HG02798 (cell line): Measurements from ENCODE around the gene PTPRU.
"Not testable (repeated sequence)": the region's sequence is repeated elsewhere in the genome, so short reads cannot be mapped to it uniquely, and the experiment has no call there.

Experiments used
- ATAC-seq: cut with Tn5 transposase; IDR thresholded peaks from one replicate; pipeline ENCODE4 v1.9.1; 2021; ENCODE audit warnings: mild to moderate bottlenecking; ENCODE audit not compliant: unreplicated experiment, poor library complexity

Gene PTPRU

DNA sequence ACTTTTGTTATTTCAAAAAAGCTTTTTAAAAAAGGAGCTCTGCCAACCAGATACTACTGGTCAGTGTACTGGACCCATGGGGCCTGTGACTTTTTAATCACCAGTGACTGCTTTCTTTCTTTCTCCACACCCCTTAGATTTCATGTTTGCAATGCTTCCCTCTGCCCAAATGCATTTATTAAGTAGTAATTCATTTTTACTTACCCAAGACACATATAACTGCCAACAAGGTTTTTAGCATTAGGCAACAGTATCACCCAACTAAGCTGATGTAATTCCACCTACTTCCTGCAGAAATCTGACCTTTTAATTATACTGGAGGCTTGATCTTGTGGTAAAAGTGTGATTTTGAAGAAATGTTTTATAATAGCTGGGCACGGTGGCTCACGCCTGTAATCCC lies 18.1 kb upstream of the PTPRU start:
- ATAC-seq, result no peak

GRCh38 chr1:29221296-29221695 lies 15.0 kb upstream of the PTPRU start:
- no peak for ATAC-seq

GRCh38 chr1:29222260-29222659 lies 14.1 kb upstream of the PTPRU start:
- not testable (repeated sequence) for ATAC-seq

DNA sequence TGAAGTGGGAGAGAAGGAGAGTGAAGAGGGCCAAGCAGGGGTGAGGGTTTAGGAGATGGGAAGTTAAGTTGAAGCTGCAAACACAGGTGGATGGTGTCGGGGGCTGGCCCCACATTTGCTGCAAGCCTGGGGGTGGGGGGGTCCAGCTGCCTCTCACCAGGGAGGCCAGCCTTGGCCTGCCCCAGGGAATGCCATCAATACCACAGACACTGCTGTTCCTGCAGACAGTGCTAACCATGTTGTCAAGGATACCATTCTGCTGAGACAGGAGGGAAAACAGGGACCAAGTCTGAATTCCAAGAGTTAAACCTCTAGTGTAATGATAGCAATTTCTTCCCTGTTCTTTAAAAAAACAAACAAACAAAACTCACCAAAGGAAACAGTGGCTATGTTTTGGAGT lies 13.6 kb upstream of the PTPRU start:
- ATAC-seq, result no peak

DNA sequence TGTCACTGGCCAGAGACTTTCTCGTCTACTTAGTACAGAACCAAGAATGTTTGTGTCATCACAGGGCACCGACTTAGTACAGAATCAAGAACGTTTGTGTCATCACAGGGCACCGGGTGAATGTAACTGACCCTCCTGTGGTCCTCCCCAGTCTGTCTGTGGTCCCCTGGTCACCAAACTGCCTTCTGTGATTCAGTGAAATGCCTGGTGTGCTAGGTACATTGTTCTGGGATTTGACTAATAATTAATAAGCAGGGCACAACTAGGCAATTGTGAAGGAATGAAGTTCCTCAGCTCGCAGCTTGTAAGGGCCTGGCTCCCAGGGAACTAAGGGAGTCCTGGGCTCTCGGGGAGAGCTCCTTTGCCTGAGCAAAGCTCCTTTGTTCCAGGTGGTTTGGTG lies 12.8 kb upstream of the PTPRU start:
- no peak for ATAC-seq

GRCh38 chr1:29224356-29224837 lies 11.9 kb upstream of the PTPRU start:
- ATAC-seq, result no peak

DNA sequence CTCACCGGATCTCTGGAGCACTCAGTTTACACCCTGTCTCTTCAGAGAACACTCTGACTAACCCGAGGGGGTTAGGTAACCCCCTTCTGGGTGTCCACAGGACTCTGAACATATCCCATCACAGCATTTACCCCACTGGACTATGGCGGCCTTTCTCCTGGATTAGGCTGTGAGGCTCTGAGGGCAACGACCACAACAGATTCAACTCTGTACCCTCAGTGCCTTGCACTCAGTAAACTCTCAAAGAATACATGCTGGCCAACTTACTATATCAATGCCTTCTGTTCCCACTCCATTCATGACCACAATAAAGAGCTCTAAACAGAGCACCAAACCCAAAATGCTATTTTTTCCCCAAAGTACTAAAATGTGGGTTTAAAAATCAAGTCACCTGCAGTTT lies 11.0 kb upstream of the PTPRU start:
- ATAC-seq, result no peak

DNA sequence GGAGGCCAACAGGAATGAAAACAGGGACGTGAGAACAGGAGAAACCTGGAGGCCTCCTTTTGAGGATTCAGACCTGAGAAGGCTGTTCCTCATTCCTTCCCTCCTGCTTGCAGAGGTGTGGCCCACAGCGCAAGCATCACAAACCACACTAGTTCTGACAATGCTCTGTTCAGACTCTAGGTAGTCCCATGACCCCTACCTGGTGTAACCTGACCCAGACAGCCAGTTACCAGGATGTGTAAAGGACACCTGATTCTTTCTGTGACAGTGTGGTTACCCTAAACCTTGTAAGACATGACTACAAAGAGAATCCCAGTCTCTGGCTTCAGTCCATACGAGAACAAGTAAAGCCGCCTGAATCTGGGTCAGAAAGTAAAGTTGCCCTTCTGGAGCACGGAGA lies 8.8 kb upstream of the PTPRU start:
- ATAC-seq, result no peak

- ATAC-seq, result no peak
Observed at GRCh38 chr1:29230204-29230552, 6.1 kb upstream of the PTPRU start.

DNA sequence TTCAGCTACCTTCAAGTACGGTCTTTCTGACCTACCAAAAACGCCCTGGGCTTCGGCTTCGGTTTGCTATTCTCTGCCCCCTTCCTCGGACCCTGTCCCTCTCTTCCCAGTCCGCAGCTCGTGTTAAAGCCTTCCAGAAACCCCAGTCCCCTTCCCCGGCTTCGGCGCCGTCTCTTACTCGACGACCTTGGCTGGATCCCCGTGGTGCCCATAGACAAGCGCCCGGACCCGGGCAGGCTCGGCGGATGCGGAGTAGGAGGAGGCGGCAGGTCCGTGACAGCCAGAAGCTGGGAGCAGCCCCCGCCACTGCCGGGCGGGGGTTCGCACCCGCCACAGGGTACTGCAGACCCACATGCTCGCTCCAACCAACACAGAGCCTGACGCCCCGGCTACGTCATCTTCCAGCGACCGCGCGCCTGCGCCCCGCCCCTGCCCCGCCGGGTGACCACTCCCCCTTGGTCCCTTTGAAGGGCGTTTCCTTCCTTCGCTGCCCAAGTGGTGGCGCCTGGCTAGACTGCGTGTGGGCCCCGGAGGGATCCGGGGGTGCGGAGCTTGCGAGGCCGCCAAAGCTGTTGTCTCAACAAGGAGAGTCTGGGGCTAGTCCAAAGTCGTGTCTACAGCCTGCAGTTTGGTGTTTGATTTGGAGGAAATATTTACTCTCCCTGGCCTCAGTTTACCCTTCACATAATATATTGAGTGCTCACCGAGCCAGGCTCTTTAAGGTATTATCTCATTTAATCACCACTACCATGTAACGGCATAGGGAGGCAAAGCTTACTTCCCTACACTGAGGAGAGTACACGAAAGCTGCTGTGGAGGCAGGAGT lies 5.6 kb upstream of the PTPRU start, which contains the start of gene MECR:
Gene MECR (minus strand): TSS at position 382 of the 826 bp plus-strand sequence. CDS start 28 bp downstream, at position 354.
- peak; percentile 96 for ATAC-seq

DNA sequence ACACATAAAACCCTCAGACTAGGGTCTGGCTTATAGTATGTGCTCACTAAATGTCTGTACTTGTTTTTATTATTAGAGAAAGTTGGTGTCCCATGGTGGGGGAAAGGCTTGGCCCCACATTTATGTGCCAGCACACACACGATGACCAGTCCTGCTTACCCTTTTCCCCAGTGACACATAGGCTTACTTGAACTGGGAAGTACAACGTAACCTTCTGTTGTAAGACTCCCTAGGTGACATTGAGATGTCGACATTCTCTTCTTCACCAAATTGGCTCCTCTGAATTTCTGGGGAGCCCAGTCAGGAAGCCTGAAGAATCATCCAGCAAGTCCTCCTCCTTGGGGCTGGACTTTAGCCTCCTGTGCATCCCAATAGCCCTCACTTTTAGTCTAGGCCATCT lies 3.9 kb upstream of the PTPRU start:
- ATAC-seq, result no peak

DNA sequence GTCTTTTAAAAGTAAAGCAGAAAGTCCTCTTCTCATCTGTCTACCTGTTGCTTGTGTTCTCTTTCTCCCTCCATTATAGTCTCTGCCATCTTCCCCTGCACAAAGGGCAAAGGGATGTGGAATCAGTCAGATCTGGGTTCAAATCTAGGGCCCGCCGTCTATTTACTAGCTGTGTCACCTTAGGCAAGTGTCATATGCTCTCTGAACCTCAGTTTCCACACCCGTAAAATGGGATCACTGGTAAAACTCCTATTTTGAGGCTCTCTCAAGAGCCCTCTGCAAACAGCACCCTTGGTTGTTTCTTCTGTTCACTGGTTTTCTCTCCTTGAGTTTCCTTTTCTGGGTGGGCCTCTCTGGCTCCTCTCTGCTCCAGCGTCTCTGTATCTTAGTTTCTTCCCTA lies 2.6 kb upstream of the PTPRU start:
- ATAC-seq, result no peak

- ATAC-seq, result no peak
Observed at GRCh38 chr1:29234471-29234870, 1.9 kb upstream of the PTPRU start.

DNA sequence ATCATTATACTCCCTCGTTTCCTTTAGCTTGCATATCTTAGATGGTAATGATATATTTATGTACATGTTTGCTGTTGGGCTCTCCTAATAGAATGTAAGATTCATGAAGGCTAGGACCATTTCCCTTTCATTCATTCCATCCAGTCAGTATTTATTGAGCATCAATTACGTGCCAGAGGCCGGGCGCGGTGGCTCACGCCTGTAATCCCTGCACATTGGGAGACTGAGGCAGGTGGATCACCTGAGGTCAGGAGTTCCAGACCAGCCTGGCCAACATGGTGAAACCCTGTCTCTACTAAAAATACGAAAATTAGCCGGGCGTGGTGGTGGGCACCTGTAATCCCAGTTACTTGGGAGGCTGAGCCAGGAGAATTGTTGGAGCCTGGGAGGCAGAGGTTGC lies 1.4 kb upstream of the PTPRU start:
- not testable (repeated sequence) for ATAC-seq

- no peak for ATAC-seq
Observed at GRCh38 chr1:29236712-29237128, 398 bp downstream of the PTPRU start.

- no peak for ATAC-seq
Observed at GRCh38 chr1:29237129-29237821, 953 bp downstream of the PTPRU start.

GRCh38 chr1:29237852-29238619 lies 1.7 kb downstream of the PTPRU start:
- ATAC-seq, result no peak

GRCh38 chr1:29238620-29239002 lies 2.3 kb downstream of the PTPRU start:
- ATAC-seq, result no peak

DNA sequence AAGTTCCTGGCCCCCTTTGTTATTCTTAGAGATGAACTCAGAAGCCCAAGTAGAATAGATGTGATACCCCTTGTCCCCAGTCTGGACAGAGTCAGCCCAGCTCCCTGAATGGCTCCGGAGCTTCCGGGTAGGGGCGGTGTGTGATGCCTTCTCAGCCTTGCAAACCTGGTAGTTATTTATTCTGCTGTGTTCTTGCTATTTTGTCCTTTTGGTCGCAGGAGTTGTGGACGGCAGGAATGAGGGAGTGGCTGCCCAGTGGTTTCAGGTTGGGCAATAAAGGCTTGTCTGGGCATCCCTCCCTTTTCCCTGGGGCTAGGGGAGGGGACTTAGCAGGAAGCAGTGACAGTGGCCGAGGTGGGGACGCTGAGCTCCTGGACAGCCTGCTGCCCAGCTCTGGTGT lies 2.8 kb downstream of the PTPRU start:
- no peak for ATAC-seq

DNA sequence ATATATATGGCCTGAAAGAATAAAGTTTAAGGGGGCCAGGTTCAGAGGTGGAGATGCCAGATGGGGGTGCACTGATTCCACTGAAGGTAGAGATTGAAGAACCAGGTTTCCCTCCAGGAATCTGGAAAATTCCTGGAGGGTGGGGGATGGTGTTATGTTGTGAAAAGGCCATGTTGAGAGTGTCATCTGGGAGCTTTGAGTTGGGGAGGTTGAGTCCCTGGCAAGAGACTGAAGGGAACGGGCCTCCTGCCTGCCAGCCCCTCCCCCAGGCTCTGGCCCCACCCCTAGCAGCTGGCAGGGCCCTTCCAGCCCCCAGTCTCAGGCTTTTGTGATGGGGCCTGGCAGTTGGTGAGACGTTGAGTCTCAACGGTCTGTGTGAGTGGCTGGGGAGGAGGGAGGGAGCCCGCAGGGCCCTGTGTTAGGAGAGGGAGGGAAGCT lies 4.1 kb downstream of the PTPRU start:
- no peak for ATAC-seq

GRCh38 chr1:29240986-29241385 lies 4.7 kb downstream of the PTPRU start:
- no peak for ATAC-seq
